Fibroblast of the conjunctiva (primary cell): Measurements from ENCODE around the gene LPO.

Source experiments
- DNase-seq: peaks from one replicate; pipeline ENCODE4 v3.0.0-alpha.2; 2010; ENCODE audit warnings: low read depth

LPO gene

DNA sequence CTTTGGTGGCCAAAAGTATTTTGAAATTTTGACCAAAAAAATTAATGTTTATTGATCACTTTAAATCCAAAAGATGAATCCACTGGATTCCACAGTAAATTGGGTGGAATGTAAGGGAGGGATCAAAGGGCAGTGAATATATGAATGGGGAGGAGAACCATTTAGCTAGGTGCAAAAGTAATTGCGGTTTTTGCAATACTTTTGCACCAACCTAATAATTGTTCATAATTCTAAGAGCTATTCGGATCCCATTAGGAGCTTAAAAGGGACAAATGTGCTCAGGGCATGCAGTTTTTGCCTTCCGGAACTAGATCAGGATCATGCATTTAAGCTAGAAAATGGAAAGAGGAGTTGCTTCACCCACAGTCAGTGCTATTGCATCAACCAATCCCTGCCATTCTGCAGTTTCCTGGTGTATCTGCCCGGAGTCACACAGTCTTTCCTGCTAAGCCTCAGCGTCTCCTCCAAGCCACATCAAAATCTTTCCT lies at the start of gene LPO:
TSS of gene LPO (plus strand) at position 438 of the 488 bp plus-strand sequence. CDS start 4,396 bp downstream, outside the sequence.
- DNase-seq: no peak

DNA sequence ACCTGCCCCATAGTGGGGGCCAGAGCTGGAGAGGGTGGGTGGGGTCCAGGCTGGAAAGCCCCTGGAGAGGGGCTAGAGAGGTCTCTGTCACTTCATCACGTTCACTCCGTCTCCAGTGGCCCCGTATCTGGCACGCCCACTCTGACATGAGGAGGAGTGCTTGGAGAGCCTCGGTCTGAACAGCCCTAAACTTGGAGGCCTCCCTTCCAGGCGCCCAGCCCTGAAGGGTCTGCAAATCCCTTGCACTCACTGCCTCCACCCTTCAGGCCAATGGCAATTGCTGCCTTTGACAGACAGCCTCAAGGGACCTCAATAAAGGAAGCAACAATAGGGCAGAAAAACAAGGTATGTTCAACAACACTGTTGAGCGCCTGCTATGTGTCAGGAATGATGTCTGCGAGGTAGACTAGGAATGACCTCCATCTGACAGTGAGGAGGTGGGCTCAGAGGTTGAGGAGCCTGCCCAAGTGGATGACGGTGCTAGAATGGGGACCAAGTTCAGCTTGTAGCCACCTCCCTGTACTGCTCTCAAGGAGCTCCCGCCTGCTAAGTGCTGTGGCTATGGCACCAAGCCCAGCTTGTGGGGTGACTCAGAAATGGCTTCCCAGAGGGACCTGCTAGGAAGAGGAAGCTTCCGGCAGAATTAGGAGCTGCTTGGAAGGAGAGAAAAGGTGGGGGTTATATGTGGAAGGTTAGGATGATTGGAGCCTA lies 48.8 kb upstream of the LPO start:
- peak; percentile 53 for DNase-seq

DNA sequence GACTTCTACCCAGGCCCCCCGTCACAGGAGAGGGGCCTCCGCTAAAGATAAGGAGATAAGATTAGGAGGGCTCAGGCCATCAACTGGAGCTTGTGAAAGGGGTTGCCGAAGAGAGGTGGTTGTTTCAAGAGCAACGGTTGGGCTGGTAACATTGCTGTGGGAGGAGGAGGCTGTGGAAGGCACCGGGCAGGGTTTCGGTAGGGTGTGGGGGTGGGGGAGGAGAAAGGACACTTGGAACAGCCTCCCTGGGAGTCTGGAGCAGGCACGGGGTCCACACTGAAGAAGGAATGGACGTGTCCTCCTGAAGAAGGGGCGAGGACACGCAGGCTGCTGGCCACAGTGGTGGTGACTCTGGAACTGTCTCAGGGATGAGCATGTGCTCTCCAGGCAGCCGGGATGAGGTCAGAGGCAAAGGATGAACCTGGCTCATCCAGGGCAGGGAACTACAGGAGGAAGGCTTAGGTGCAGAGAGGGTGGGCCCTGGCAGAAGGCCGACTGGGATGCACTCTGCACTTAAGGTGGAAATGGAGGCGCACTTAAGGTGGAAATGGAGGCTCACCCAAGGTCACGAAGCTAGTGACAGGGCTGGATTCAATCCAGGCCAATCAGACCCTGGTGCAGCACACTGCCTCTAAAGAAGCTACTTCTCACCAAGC lies 47.0 kb upstream of the LPO start:
- no peak for DNase-seq

DNA sequence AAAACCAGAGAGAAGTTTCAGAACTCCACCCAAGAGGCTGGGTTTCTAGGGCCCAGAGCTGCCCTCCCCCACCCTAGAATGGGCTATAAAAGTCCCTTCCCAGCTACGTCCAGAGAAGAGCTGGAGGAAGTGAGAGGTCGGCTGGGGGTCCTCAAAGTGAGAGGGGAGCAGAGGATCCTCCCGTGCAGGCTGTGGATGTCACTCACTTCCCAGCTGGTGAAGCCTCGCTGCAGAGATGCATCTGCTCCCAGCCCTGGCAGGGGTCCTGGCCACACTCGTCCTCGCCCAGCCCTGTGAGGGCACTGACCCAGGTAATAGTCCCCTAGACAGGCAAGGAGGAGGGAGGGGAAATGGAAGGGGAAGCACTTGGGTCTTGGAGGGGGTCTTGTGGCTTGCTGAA lies 45.8 kb upstream of the LPO start, which contains the start of gene EPX:
TSS of gene EPX (plus strand) at position 115 of the 400 bp plus-strand sequence. CDS start at position 236, 121 bp downstream.
- DNase-seq: no peak

DNA sequence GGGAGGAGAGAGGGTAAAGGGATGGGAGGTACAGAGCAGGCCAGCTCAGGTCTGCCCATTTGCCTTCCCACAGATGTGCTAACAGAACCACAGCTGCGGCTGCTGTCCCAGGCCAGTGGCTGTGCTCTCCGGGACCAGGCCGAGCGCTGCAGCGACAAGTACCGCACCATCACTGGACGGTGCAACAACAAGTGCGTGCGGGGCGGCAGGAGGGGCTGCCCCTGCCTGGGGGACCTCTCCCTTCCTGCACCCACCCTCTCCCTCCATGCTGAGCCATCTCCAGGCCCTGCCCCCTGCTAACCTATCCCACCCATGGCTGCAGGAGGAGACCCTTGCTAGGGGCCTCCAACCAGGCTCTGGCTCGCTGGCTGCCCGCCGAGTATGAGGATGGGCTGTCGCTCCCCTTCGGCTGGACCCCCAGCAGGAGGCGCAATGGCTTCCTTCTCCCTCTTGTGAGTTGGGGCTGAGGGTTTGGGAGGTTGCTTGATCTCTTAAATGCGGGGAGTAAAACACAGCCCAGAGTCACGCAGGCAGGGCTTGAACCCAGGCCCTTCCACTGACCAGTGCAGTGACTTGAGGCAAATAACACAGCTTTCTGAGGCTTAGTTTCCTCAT lies 44.6 kb upstream of the LPO start:
- no peak for DNase-seq

DNA sequence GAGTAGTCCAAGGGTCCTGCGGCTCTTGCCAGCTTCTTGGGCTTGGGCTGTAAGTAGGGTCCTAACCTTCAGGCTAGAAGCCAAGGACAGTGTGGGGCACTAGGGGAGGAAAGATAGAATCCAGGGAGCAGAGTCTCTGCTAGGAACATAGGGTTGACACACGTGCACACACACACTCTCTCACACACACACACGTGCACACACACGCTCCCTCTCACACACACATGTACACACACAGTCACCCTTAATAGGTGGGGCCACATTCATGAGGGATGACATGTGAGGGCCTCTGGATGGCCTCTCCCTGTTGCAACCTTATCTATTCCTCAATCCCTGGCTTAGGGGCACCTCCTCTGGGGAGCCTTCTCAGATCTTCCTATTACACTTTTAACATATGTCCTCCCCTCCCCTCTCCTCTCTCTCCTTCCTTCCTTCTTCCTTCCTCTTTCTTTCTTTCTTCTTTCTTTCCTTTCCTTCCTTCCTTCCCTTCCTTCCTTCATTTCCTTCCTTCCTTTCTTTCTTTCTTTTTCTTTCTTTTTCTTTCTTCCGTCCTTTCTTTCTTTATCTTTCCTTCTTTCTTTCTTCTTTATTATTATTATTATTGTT lies 42.8 kb upstream of the LPO start:
- no peak for DNase-seq

DNA sequence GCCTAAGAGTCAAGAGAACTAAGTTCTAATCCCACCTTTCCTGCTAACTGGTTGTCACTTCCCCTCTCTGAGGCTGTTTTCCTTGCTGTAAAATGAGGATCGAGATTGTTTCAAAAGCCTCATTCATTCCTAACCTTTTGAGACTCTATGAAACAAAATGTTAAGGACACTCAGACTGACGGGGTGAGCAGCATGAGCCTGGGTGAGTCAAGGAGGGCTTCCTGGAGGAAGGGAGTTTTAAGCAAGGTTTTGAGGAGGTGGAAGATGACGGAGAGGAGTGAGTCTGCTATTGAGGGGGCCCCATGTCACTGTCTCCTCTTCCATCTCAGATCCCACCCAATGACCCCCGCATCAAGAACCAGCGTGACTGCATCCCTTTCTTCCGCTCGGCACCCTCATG lies 41.8 kb upstream of the LPO start:
- DNase-seq: no peak

DNA sequence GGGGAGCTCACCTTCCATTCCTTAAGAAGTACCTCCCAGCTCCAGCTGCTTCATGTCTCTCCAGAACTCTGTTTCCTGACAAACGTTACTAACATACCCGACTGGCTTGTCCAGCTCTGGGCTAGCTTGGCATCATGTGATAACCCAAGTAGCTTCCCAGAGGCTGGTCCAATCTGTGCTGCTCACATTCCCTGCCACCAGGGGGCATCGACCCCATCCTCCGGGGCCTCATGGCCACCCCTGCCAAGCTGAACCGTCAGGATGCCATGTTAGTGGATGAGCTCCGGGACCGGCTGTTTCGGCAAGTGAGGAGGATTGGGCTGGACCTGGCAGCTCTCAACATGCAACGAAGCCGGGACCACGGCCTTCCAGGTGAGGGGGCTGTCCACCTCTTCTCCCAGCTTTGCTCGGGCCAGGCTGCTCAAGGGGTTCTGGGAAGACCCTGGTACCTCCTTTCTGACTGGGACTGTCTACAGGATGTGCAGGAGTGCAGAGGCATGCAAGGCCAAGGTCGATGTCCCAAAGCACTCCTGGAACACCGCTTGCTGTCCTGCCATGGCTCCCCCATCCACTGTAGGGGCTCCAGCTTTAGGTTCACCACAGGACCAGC lies 38.3 kb upstream of the LPO start:
- no peak for DNase-seq

DNA sequence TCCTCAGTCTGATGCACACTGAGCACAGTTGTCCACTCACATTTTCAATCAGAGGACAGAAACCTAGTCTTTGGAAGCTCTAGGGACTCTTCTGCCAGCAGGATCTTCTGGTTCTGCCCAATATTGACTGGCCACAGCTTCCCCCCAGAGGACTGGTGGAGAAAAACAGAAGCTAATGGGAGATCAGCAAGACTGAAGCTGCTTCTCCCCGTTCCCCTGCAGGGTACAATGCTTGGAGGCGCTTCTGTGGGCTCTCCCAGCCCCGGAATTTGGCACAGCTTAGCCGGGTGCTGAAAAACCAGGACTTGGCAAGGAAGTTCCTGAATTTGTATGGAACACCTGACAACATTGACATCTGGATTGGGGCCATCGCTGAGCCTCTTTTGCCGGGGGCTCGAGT lies 35.5 kb upstream of the LPO start:
- no peak for DNase-seq

DNA sequence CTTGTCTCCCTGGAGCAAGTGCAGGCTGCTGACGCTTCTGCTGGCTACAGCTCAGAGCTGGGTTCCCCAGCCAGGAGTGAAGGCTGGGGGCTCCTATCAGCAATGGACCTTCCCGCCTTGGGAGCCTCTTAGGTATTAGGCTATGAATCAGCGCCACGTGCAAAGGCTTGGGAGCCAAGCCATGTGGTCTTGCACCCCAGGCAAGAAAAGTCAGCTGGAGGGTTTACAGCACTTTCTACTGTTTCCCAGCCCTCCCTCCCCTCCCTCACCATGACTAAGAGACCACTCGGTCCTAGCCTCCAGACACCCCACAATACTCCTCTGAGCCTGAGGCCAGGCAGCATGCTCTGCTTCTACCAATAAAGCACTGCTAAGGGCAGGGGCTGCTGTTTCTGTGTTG lies 33.6 kb upstream of the LPO start:
- no peak for DNase-seq

DNA sequence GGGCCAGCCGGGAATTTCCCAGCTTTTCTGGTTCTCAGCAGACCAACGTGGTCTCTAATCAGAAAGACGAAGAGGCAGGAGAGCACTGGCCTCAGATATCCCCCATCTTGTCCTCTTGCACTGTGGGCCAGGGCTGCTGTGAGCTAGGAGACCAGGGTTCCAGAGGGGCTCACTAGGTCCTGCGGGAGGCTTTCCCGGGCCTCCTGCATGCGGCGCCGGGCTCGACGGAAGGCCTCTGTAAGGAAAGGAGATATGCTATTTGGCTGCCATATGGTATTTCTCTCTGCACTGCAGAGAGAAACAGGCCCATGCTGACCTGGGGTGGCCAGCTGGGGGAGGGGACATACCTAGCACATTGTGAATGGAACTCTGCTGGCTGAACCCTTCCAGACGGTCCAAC lies 32.4 kb upstream of the LPO start:
- no peak for DNase-seq

DNA sequence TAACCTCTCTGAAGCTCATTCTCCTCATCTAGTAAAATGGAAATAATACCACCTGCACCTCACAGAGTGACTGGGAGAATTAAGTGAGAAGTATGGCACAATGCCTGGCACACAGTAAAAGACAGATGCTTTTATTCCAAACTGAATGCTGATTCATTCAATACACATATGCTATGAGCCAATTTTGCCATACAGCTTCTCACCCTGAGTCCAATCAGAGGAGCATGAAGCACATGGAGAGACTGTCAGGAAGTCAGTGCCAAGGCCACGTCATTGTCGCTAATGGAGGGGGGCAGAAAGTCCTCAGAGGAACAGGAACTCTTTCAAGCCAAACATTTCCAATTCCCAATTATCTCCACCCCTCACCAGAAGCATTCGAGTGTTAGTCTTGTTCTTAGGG lies 30.9 kb upstream of the LPO start:
- DNase-seq: no peak

DNA sequence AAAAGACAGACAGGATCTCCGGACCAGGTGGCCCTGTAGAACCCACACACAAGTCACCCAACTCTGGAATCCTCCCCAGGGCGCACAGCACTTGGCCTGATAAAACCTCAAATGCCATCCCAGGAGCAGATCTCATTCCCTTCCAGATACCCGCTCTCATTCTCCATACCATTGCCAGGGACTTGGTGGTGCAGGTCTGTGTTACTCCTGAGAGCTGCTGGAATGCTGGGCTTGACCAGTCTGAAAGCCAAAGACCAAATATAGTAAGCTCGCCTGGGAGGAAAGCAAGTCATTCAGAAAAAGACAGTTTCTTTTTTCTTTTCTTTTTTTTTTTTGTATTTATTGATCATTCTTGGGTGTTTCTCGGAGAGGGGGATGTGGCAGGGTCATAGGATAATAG lies 30.0 kb upstream of the LPO start:
- DNase-seq: no peak

DNA sequence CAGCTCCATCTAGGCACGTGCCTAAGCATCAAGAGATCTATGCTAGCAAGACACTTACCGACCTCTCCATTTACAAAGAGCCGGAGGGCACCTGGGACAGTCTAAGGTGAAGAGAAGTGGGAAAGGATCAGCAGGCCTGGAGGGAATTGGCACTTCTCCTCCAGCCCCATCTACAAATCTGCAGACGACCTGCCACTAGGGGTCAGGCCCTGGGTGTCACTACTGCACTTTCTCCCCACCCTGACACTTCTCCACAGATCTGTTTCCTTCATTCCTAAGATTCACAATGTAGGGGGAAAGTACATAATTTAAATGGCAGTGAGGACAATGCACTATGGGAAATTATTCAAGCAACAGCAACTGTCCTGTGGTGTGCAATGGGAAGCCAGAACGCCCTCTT lies 27.5 kb upstream of the LPO start:
- DNase-seq: no peak

DNA sequence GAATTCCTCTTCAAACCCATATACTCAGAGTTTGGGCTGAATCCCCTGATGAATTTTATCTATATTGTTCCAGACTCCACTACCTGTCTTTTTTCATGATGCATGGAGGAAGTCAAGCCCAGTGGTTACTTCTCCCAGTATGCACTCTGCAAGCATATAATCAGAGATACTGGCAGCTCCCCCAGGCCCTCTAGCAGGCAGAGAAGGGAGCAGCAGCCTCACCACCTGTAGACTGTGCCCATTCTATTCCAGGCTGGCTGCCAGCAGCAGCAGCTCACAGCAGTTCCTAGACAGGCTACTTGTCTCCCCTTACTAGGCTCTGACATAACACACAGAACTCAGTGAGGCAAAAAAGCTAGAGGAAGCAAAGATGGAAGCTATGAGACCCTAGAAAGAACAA lies 22.7 kb upstream of the LPO start:
- DNase-seq: no peak

DNA sequence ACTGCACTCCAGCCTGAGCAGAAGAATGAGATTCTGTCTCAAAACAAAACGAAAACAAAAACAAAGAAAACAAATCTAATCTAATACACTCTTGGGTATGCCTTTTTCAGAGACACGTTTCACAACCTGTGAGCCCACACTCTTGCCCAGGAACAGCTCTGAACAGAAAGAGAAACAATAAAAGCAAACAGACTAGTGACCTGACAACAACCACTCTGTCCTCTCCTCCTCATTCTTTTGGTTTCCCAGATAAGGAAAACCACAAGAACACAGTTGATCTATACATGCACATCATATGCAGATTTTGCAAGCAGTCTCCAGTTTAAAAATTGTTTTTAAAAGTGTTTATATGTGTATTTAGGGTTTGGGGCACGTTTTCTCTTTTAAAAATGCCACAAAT lies 20.6 kb upstream of the LPO start:
- DNase-seq: no peak

DNA sequence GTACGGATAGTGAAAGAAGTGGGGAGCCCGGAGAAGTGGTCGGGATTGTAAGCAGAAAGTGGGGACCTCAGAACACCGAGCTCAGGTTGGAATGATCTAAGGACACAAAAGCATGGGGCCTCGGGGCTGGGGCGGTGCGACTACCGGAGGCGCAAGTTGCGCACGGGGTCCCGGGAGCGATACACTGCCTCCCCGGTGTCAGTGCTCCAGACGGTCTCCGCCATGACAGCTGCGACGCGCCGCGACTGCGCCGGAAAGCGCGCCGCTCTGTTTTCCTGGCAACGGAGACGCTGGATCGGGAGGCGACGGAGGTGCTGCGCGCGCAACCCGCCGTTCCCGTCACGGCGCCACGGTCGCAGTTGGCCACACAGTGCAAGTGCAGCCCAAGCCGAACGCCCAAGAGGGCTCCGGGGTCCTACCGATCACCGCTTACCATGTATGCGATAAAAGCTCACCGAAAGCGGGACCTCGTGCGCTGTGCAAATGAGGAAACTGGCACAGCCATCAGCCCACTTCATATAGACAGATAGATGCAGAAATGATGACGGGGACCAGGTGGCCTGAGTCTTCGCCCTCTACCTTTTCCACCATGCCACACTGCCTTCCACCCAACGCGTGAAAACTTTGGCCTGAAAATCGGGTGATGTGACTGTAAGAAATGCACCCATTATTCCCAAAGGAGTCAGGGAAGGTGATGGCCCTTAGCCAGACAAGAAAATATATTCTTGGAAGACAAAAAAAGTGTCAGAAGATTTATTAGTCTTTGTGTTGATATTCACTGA lies 19.2 kb upstream of the LPO start, which contains the start of gene MKS1:
TSS of gene MKS1 (minus strand) at position 249 of the 782 bp plus-strand sequence. CDS start at position 224, 25 bp downstream.
- peak; percentile 87 for DNase-seq

DNA sequence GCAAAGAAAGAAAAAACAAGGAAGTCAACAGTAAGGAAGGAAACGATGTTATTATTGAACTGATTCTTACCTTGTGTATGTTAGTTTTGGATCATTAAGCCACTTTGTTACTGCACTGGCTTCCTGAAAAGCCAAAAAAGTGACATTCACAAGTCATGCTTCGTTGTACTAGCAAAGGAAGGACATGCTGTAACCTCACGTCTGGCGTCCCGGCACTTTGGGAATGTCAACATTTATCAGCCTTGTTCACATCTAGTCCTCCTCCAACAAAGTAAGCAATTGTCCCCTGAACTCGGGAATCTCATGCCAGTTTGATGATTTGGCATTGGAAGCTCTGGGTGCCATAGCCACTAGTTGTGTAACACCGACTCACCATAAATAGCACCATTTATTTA lies 18.6 kb upstream of the LPO start:
- DNase-seq: no peak

DNA sequence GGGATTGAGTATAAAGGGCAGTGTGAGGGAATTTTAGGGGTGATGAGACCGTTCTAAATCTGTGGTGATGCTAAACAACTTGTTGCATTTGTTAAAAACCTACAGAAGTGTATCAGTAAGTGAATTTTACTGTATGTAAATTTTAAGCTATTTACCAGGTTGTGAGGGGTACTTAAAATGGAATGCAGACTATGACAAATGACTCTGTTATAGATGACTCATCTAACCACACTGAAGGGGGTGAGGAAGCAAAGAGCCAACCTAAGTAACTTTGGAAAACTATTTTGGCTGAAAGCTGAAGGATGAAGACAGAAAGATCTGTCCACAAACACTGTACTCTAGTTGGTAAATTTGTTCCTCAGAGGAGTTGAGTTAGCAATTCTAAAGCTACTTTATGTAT lies 14.1 kb upstream of the LPO start:
- no peak for DNase-seq

DNA sequence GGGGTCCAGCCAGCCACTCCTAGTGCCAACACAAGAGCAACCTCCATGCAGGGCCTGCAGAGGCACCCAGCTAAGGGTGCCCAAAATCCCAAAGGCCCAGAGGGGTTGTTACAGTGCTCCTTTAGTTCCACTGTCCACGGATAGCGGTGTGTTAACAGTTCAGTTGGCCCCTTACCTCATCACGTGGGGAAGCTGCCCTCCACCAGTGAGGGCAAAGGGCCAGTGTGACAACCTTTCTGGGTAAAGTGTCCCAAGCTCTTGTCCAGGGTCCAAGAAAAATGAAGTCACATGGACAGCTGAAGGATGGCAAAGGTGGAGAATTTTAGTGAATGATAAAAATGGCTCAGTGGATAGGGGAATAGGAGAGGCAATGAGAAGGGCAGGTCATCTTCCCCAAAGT lies 10.7 kb upstream of the LPO start:
- DNase-seq: no peak

DNA sequence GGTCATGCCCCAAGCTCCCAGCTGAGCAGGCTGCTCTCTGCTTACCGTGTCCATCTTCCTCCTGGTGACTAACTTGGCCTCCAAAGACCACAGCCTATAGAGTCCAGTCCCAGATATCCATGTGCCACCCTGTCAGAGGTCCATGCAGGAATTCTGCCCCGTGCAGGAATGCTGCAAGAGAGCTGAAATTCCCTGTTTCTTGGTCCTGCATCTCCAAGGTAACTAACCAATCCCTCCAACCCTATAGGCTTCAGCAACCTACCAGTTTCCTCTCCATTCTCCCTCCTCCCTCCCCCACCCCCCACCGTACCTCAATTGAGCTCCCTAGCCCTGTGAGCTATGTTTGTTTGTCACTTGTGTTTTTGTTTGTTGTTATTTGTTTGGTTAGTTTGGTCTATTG lies 9.7 kb upstream of the LPO start:
- DNase-seq: no peak

DNA sequence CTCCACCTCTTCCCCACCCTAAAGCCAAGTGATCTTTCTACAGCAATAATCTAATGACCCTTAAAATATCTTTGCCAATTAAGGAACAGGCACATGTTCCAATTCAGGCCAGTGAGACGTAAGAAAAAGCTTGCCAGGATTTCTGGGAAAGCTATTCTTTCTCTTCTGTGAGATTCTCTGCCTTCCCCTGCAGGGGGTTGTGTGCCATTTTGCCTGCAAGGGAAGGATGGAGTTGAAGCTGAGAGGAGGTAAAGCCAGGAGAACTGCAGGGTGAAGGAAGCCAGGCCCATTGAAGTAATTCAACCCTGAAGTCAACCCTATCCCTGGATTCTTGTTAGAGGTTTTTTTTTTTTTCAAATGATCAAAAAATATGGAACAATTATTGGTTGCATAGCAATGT lies 9.0 kb upstream of the LPO start:
- no peak for DNase-seq
